Ishikawa (cell line): ENCODE data around the gene SELPLG.

Experiments used
- CEBPB ChIP-seq: IDR thresholded peaks from 2 replicates; pipeline ENCODE4 v1.6.1; 2012
- CREB1 ChIP-seq: IDR thresholded peaks from 2 replicates; pipeline ENCODE4 v1.6.1; 2012; ENCODE audit warnings: low read depth
- EGR1 ChIP-seq: IDR thresholded peaks from 2 replicates; pipeline ENCODE4 v1.6.1; 2012
- EP300 ChIP-seq: IDR thresholded peaks from 2 replicates; pipeline ENCODE4 v1.6.1; 2012; ENCODE audit warnings: borderline replicate concordance
- FOXM1 ChIP-seq: IDR thresholded peaks from 2 replicates; pipeline ENCODE4 v1.6.1; 2012; ENCODE audit warnings: low read depth, borderline replicate concordance
- MAX ChIP-seq: IDR thresholded peaks from 2 replicates; pipeline ENCODE4 v1.6.1; 2012
- NFIC ChIP-seq: IDR thresholded peaks from 2 replicates; pipeline ENCODE4 v1.6.1; 2012
- RAD21 ChIP-seq: IDR thresholded peaks from 2 replicates; pipeline ENCODE4 v1.6.1; 2012; ENCODE audit warnings: low read depth
- REST ChIP-seq: IDR thresholded peaks from 2 replicates; pipeline ENCODE4 v1.6.1; 2012; ENCODE audit warnings: low read depth, mild to moderate bottlenecking
- TAF1 ChIP-seq: IDR thresholded peaks from 2 replicates; pipeline ENCODE4 v1.6.1; 2012; ENCODE audit warnings: low read depth, mild to moderate bottlenecking
- TCF12 ChIP-seq: IDR thresholded peaks from 2 replicates; pipeline ENCODE4 v1.6.1; 2012; ENCODE audit warnings: low read depth
- TEAD4 ChIP-seq: IDR thresholded peaks from 2 replicates; pipeline ENCODE4 v1.6.1; 2012
- USF1 ChIP-seq: IDR thresholded peaks from 2 replicates; pipeline ENCODE4 v1.6.1; 2012
- YY1 ChIP-seq: IDR thresholded peaks from 2 replicates; pipeline ENCODE4 v1.6.1; 2012; ENCODE audit warnings: low read depth
- ZBTB7A ChIP-seq: IDR thresholded peaks from 2 replicates; pipeline ENCODE4 v1.6.1; 2012; ENCODE audit warnings: low read depth

Gene SELPLG

GRCh38 chr12:108599541-108599940 is 34.2 kb downstream of the SELPLG start:
- TF ChIP-seq CEBPB, result no peak
- TF ChIP-seq CREB1, result no peak
- TF ChIP-seq REST, result no peak
- no peak for TF ChIP-seq USF1
- no peak for TF ChIP-seq NFIC
- TF ChIP-seq MAX, result no peak
- no peak for TF ChIP-seq TCF12
- TF ChIP-seq EP300, result no peak
- TF ChIP-seq RAD21, result no peak
- TF ChIP-seq FOXM1, result no peak
- no peak for TF ChIP-seq TAF1
- no peak for TF ChIP-seq EGR1
- TF ChIP-seq TEAD4, result no peak
- TF ChIP-seq ZBTB7A, result no peak
- no peak for TF ChIP-seq YY1

GRCh38 chr12:108598553-108599250 is 35.0 kb downstream of the SELPLG start:
- TF ChIP-seq CEBPB (no peak), TCF12 (no peak), YY1 (no peak), TAF1 (no peak), TEAD4 (no peak), RAD21 (no peak), EP300 (no peak), CREB1 (no peak)

GRCh38 chr12:108597559-108598471 is 35.9 kb downstream of the SELPLG start, which contains the start of gene TMEM119:
Gene TMEM119, minus strand, starts transcription at chr12:108598084. Its CDS starts 5,701 bp downstream, at chr12:108592383.
- TF ChIP-seq FOXM1, result no peak
- TF ChIP-seq MAX, result no peak
- TF ChIP-seq TCF12, result no peak
- no peak for TF ChIP-seq YY1
- TF ChIP-seq REST, result no peak
- TF ChIP-seq USF1, result no peak
- no peak for TF ChIP-seq CREB1
- no peak for TF ChIP-seq RAD21
- TF ChIP-seq TEAD4, result no peak
- TF ChIP-seq ZBTB7A, result no peak
- no peak for TF ChIP-seq EP300
- TF ChIP-seq CEBPB, result no peak
- no peak for TF ChIP-seq EGR1
- no peak for TF ChIP-seq TAF1
- TF ChIP-seq NFIC, result no peak

GRCh38 chr12:108596854-108597558 is 36.7 kb downstream of the SELPLG start:
- TF ChIP-seq USF1, result peak; percentile 77
- TF ChIP-seq EGR1, result no peak
- no peak for TF ChIP-seq MAX
- TF ChIP-seq YY1, result no peak
- no peak for TF ChIP-seq TEAD4
- TF ChIP-seq CREB1, result no peak
